IMR-90 (cell line): Measurements from ENCODE around the gene ERVFRD-1.

ENCODE experiments used
- BHLHE40 ChIP-seq: fragments of 150-350 bp; IDR thresholded peaks from 2 replicates; pipeline ENCODE4 v1.6.1; 2016; ENCODE audit warnings: mild to moderate bottlenecking, low read depth, low read length
- CTCF ChIP-seq: conservative IDR thresholded peaks from 2 replicates; pipeline ENCODE4 v1.5.1; 2012; ENCODE audit warnings: mild to moderate bottlenecking, low read depth, low read length, improper control_type of control experiment
- POLR2A ChIP-seq: IDR thresholded peaks from 2 replicates; pipeline ENCODE4 v1.6.1; 2012; ENCODE audit warnings: mild to moderate bottlenecking, low read depth, low read length

- TF ChIP-seq POLR2A, result no peak
- no peak for TF ChIP-seq CTCF
- TF ChIP-seq BHLHE40, result no peak
Measured at GRCh38 chr6:11058406-11058805, 53.1 kb downstream of the ERVFRD-1 start.
